ENCODE results near the gene RFX3. TPM values are rescaled to one million over a fixed set of nuclear protein-coding genes. Genes with fewer than 3 reads are reported as not detected.

The RFX3 gene
- total RNA-seq, 1 experiment from 2014 or later = 4.5 TPM

DNA sequence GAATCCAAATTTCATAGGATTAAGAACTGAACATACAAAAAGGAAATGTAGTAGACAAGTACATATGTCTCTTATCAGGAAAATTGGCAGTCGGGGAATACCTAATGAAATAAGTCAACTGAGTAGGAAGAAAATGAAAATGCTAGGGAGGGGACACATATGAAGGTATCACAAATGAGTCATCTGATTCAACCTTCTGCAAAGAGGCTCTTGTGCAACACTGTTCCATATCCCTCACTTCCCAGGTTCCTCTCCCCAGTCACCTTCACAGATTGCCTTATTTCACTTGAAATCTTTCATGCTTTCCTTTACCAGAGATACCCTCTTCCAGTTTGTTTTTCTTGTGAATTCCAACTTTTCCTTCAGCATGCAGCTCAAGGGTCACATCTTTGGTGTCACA lies 139.0 kb downstream of the RFX3 start:
- DNase-seq (no peak), ATAC-seq (no peak)
- TF ChIP-seq EZH2 (IDR thresholded peaks at IDR 0.05; ENCODE audit: low read length, unreplicated experiment) = no peak
- TF ChIP-seq EZH2phosphoT487 (IDR thresholded peaks at IDR 0.05; ENCODE audit: borderline replicate concordance, low read length) = no peak
- TF ChIP-seq CTCF (conservative IDR thresholded peaks at IDR 0.05; ENCODE audit: low read depth, low read length) = no peak
- CTCF ChIA-PET = no interaction called here
- intact Hi-C loops (cut with micrococcal nuclease) = loop anchor here (1.0 kb wide), 1 partner anchor 36 kb away; no protein-coding TSS in a partner anchor
- BruUV-seq (replicated peaks) = no TSS peak
- Histone ChIP-seq H3K79me2 (ENCODE audit: low read length) (no peaks in the 10 kb centered on the region), H3K9me3 (ENCODE audit: low read length) (no peaks in the 10 kb centered on the region), H3K9ac (ENCODE audit: low read length) (no peak overlapping the region), H3K9me2 (replicated peaks; ENCODE audit: low read length) (no peaks in the 10 kb centered on the region), H3K4me2 (ENCODE audit: low read length) (no peak overlapping the region), H4K20me1 (ENCODE audit: low read length) (no peaks in the 10 kb centered on the region), H3F3A (ENCODE audit: low read length, unreplicated experiment) (no peaks in the 10 kb centered on the region), H2AFZ (ENCODE audit: low read length) (no peak overlapping the region), H3K4me1 (ENCODE audit: insufficient read depth, low read length) (no peaks in the 10 kb centered on the region), H3K27me3 (ENCODE audit: low read length) (no peaks in the 10 kb centered on the region), H3K36me3 (ENCODE audit: low read depth, low read length) (no peaks in the 10 kb centered on the region), H3K4me3 (ENCODE audit: low read length) (no peak overlapping the region), H3K27ac (ENCODE audit: low read length) (no peak overlapping the region)
- POLR2A ChIA-PET (ENCODE audit: unreplicated experiment) = no interaction called here

DNA sequence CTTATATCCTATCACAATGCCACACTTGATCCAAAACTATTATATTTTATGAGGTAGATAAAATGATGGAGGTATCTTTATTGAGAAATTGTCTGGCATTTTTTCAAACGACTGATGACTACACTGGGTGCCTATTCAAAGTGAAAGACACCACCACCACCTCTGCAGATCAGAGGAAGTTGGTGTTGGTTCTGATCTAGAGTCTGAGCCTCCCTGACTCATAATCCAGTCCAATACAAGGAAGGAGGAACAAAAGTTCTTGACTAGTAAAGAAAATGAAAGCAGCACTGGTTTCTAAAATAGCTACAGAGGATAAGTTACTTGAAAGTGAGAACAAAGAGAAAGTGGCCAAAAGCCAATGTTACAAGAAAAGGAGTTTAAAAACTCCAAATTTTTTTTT lies 139.9 kb downstream of the RFX3 start:
- ATAC-seq = no peak

More for the DNA sequence above, 139.9 kb downstream of the RFX3 start:
- no peak overlapping the region for H3K9ac ChIP-seq (ENCODE audit: low read length)
- CTCF ChIA-PET = no interaction called here
- no peak overlapping the region for H3K4me2 ChIP-seq (ENCODE audit: low read length)
- BruUV-seq (replicated peaks) = no TSS peak
- H3K27me3 ChIP-seq (ENCODE audit: low read length) = no peaks in the 10 kb centered on the region
- intact Hi-C loops (cut with micrococcal nuclease) = no loop called here
- no peak overlapping the region for H3K27ac ChIP-seq (ENCODE audit: low read length)
- no peaks in the 10 kb centered on the region for H3K79me2 ChIP-seq (ENCODE audit: low read length)
- H2AFZ ChIP-seq (ENCODE audit: low read length) = no peak overlapping the region
- no peaks in the 10 kb centered on the region for H3F3A ChIP-seq (ENCODE audit: low read length, unreplicated experiment)
- no peak for DNase-seq
- H3K36me3 ChIP-seq (ENCODE audit: low read depth, low read length) = no peaks in the 10 kb centered on the region
- H4K20me1 ChIP-seq (ENCODE audit: low read length) = no peaks in the 10 kb centered on the region
- H3K4me3 ChIP-seq (ENCODE audit: low read length) = no peak overlapping the region
- POLR2A ChIA-PET (ENCODE audit: unreplicated experiment) = no interaction called here
- H3K4me1 ChIP-seq (ENCODE audit: insufficient read depth, low read length) = no peaks in the 10 kb centered on the region
- no peaks in the 10 kb centered on the region for H3K9me2 ChIP-seq (replicated peaks; ENCODE audit: low read length)
- TF ChIP-seq EZH2phosphoT487 (IDR thresholded peaks at IDR 0.05; ENCODE audit: borderline replicate concordance, low read length) (no peak), CTCF (conservative IDR thresholded peaks at IDR 0.05; ENCODE audit: low read depth, low read length) (no peak), EZH2 (IDR thresholded peaks at IDR 0.05; ENCODE audit: low read length, unreplicated experiment) (no peak)
- H3K9me3 ChIP-seq (ENCODE audit: low read length) = no peaks in the 10 kb centered on the region
